Stimulated activated CD4-positive, alpha-beta T cell treated with anti-CD3 and anti-CD28 coated beads, Interleukin-15, amount 100 ng/mL, for 48 hours (primary cell): Measurements from ENCODE around the gene GCNT4.

Source experiments
- DNase-seq, 2 donors: peaks; one replicate each; pipeline ENCODE4 v3.0.0-alpha.2; 2020; ENCODE audit warnings: low read depth in 2 of 2

GCNT4 gene

GRCh38 chr5:75017971-75018370 is 34.4 kb downstream of the GCNT4 start:
- no peak for DNase-seq

DNA sequence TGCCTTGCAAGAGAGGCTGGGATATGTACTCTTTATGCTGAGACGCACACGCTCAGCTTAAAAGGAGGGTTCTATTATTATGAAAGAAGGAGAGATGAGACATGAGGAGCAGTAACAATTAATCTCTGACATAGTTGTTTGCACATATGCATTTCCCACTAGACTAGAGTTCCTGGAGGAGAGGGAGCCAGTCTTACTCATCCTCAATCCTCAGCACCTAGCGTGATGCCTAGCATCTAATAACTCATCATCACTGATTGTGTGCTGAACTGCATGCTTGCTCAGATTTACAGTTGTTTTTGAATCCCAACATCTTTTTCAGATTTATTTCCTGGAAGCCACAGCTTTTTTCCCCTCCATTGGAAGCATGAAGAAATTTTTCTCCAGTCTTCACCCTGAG is 35.5 kb downstream of the GCNT4 start:
- DNase-seq, result no peak

DNA sequence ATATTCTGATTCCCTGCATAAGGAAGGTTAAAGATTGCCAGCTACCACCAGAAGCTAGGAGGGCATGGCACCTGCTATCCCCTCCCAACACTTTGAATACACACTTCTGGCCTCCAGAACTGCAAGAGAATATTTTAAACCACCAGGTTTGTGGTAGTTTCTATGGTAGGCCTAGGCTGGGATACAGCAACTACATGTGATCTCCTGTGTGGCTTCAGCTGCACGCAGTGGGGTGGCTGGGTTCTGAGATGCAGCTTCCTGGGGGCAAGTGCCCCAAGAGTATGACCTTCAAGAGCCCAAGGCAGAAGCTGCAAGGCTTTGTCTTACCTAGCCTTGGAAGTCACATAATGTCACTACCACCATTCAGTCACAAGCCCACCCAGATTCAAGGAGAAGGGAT is 39.6 kb downstream of the GCNT4 start:
- DNase-seq, result no peak

- DNase-seq, result no peak
These were observed 41.5 kb downstream of the GCNT4 start for GRCh38 chr5:75010838-75011237.

DNA sequence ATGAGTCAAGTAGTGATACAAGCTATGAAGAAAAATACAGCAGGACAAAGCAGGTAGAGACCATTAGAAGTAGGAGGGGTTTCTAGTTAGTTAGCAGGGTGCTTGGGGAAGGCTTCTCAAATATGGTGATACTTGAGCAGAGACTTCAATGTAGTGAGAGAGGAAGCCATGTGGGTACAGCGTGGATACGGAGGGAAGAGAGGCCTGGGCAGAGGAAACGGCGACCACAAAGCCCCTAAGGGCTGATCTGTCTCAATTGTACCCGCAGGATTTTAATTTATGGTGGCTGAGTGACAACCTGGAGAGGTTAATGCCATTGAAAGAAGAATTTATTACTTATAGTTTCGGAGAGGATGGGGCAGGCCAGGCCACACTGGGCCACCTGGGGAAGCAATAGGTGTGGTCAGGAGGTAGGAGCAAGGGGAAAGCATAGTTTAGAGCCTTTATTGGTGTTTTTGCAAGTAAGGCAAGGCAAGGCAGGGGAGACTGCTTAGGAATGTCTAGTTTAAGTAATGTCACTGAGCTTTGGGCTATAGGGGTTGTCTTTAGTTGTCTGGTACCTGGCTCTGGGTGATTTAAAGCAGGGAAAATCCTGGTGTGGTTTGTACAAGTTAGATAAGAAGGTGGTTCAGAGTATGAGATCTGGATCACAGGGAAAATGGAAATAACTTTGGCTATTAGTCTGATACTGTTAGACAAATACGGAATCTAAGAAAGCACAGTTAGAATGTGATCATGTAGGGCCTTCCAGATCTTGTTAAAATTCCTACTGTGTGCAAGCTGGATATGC is 42.6 kb downstream of the GCNT4 start:
- DNase-seq, result no peak

GRCh38 chr5:75006865-75007822 is 45.2 kb downstream of the GCNT4 start:
- no peak for DNase-seq

GRCh38 chr5:75005561-75005960 is 46.8 kb downstream of the GCNT4 start:
- no peak for DNase-seq
